ENCODE data around the gene PDE8B.

- TF ChIP-seq POLR2A (IDR thresholded peaks at IDR 0.05; ENCODE audit: low read depth, low read length) (no peak), POLR2AphosphoS5 (IDR thresholded peaks at IDR 0.05; ENCODE audit: low read depth, low read length) (no peak)
These were observed 146.3 kb downstream of the PDE8B start for GRCh38 chr5:77356740-77357139.

Measured in GM12891 (cell line).